Measurements from ENCODE around the gene TTBK2. TPM values are rescaled to one million over a fixed set of nuclear protein-coding genes. Genes with fewer than 3 reads are reported as not detected.
"Not testable (repeated sequence)": the region's sequence is repeated elsewhere in the genome, so short reads cannot be mapped to it uniquely, and the experiment has no call there.

The TTBK2 gene
- total RNA-seq, 3 donors from 2014 or later (not counting 1 experiment from before 2014, with no cell fraction given), result 17.5 to 25.9 (median 25.7) TPM

- no peaks in the 10 kb centered on the region for H3K36me3 Mint-ChIP-seq
- H3K9me3 ChIP-seq (ENCODE audit: control insufficient read depth, insufficient read depth, low read length), result no peaks in the 10 kb centered on the region
- H3K4me1 ChIP-seq (ENCODE audit: control insufficient read depth, insufficient read depth, low read length), result no peaks in the 10 kb centered on the region
- no peak overlapping the region for H3K27ac Mint-ChIP-seq
- 98% methylated on average over 4 of the region's 4 CpGs for WGBS (ENCODE audit: insufficient coverage)
- no peaks in the 10 kb centered on the region for H3K9me3 Mint-ChIP-seq
- H3K27me3 Mint-ChIP-seq (ENCODE audit: low read depth in 2 of 2), result no peaks in the 10 kb centered on the region
- H3K4me3 ChIP-seq (ENCODE audit: low read length), result no peak overlapping the region
- no peaks in the 10 kb centered on the region for H3K4me1 Mint-ChIP-seq
- H3K27ac ChIP-seq (ENCODE audit: low read length), result no peak overlapping the region
- intact Hi-C loops (cut with micrococcal nuclease), result no loop called here
- no peaks in the 10 kb centered on the region for H3K27me3 ChIP-seq (ENCODE audit: control insufficient read depth, insufficient read depth, low read length)
- no peak for ATAC-seq
- H3K4me3 Mint-ChIP-seq, result no peak overlapping the region
- peaks cover 6% of the 10 kb centered on the region for H3K36me3 ChIP-seq (ENCODE audit: control insufficient read depth, insufficient read depth, low read length)
- DNase-seq, result no peak
- TF ChIP-seq, protein P1, sequence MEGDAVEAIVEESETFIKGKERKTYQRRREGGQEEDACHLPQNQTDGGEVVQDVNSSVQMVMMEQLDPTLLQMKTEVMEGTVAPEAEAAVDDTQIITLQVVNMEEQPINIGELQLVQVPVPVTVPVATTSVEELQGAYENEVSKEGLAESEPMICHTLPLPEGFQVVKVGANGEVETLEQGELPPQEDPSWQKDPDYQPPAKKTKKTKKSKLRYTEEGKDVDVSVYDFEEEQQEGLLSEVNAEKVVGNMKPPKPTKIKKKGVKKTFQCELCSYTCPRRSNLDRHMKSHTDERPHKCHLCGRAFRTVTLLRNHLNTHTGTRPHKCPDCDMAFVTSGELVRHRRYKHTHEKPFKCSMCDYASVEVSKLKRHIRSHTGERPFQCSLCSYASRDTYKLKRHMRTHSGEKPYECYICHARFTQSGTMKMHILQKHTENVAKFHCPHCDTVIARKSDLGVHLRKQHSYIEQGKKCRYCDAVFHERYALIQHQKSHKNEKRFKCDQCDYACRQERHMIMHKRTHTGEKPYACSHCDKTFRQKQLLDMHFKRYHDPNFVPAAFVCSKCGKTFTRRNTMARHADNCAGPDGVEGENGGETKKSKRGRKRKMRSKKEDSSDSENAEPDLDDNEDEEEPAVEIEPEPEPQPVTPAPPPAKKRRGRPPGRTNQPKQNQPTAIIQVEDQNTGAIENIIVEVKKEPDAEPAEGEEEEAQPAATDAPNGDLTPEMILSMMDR (IDR thresholded peaks at IDR 0.05), result no peak
Observed at GRCh38 chr15:42782716-42783115, 137.9 kb downstream of the TTBK2 start.

DNA sequence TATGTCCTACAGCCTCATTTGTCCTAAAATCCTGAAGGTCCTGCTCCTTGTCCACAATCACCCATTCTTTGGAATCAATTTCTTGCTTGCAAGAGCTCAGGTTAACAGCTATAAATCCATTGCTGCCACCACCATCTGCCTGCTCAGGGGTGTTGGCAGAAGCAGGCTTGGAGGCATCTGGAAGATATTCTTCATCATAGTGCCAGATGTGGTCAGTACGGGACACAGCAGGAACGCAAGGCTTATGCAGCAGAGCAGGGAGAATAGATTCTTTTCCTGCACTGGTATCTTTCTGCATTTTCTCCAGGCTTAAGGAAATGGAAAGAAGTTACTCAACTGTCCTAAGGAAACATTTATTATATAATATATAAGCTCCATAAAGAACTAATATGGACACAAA is 145.2 kb downstream of the TTBK2 start:
- H3K4me1 Mint-ChIP-seq, result no peaks in the 10 kb centered on the region
- H3K36me3 ChIP-seq (ENCODE audit: control insufficient read depth, insufficient read depth, low read length), result peaks cover 11% of the 10 kb centered on the region
- H3K4me3 Mint-ChIP-seq, result no peak overlapping the region
- no peak overlapping the region for H3K27ac ChIP-seq (ENCODE audit: low read length)
- no peaks in the 10 kb centered on the region for H3K36me3 Mint-ChIP-seq
- TF ChIP-seq, protein P1 (IDR thresholded peaks at IDR 0.05), result no peak
- intact Hi-C loops (cut with micrococcal nuclease), result no loop called here
- no peak overlapping the region for H3K4me3 ChIP-seq (ENCODE audit: low read length)
- no peaks in the 10 kb centered on the region for H3K27me3 Mint-ChIP-seq (ENCODE audit: low read depth in 2 of 2)
- WGBS (ENCODE audit: insufficient coverage), result 100% methylated on average over 2 of the region's 2 CpGs
- no peak overlapping the region for H3K27ac Mint-ChIP-seq
- H3K4me1 ChIP-seq (ENCODE audit: control insufficient read depth, insufficient read depth, low read length), result no peaks in the 10 kb centered on the region
- no peaks in the 10 kb centered on the region for H3K27me3 ChIP-seq (ENCODE audit: control insufficient read depth, insufficient read depth, low read length)
- H3K9me3 Mint-ChIP-seq, result no peaks in the 10 kb centered on the region
- no peak for ATAC-seq
- no peak for DNase-seq
- H3K9me3 ChIP-seq (ENCODE audit: control insufficient read depth, insufficient read depth, low read length), result no peaks in the 10 kb centered on the region

GRCh38 chr15:42772901-42773300 is 147.7 kb downstream of the TTBK2 start:
- Mint-ChIP-seq H3K36me3 (no peaks in the 10 kb centered on the region), H3K4me3 (no peak overlapping the region), H3K27me3 (ENCODE audit: low read depth in 2 of 2) (no peaks in the 10 kb centered on the region), H3K4me1 (peaks cover 0 to 6% of the 10 kb centered on the region in 2 donors), H3K9me3 (no peaks in the 10 kb centered on the region), H3K27ac (no peak overlapping the region)
- no peak overlapping the region for H3K27ac ChIP-seq (ENCODE audit: low read length)
- H3K4me1 ChIP-seq (ENCODE audit: control insufficient read depth, insufficient read depth, low read length), result no peaks in the 10 kb centered on the region
- H3K36me3 ChIP-seq (ENCODE audit: control insufficient read depth, insufficient read depth, low read length), result peaks cover 11% of the 10 kb centered on the region
- no peaks in the 10 kb centered on the region for H3K27me3 ChIP-seq (ENCODE audit: control insufficient read depth, insufficient read depth, low read length)
- WGBS (ENCODE audit: insufficient coverage), result 98% methylated on average over 2 of the region's 2 CpGs
- H3K4me3 ChIP-seq (ENCODE audit: low read length), result no peak overlapping the region
- intact Hi-C loops (cut with micrococcal nuclease), result no loop called here
- TF ChIP-seq, protein P1 (IDR thresholded peaks at IDR 0.05), result no peak
- DNase-seq, result no peak
- no peak for ATAC-seq
- H3K9me3 ChIP-seq (ENCODE audit: control insufficient read depth, insufficient read depth, low read length), result no peaks in the 10 kb centered on the region

DNA sequence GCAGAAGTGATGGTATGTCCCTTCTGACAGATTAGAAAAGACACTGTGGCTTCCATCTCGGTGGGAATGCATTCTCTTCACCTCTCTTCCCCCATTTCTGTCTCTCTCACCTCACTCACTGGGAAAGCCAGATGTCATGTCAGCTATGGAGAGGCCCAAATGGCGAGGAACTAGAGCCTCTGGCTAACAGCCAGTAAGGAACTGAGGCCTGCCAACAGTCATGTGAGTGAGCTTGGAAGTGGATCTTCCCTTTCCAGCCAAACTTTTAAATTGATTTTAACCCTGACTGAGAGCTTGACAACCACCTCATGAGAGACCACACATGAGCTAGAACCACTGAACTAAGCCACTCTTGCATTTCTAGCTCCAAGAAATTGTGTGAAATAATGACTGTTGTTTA is 148.4 kb downstream of the TTBK2 start:
- peaks cover 11% of the 10 kb centered on the region for H3K36me3 ChIP-seq (ENCODE audit: control insufficient read depth, insufficient read depth, low read length)

GRCh38 chr15:42766109-42766508 is 154.5 kb downstream of the TTBK2 start:
- H3K4me1 ChIP-seq (ENCODE audit: control insufficient read depth, insufficient read depth, low read length); DNase-seq; H3K36me3 ChIP-seq (ENCODE audit: control insufficient read depth, insufficient read depth, low read length); H3K9me3 ChIP-seq (ENCODE audit: control insufficient read depth, insufficient read depth, low read length); H3K4me1 Mint-ChIP-seq; H3K4me3 ChIP-seq (ENCODE audit: low read length); H3K4me3 Mint-ChIP-seq; H3K27me3 Mint-ChIP-seq (ENCODE audit: low read depth in 2 of 2); ATAC-seq; H3K27me3 ChIP-seq (ENCODE audit: control insufficient read depth, insufficient read depth, low read length); intact Hi-C loops (cut with micrococcal nuclease); H3K27ac Mint-ChIP-seq; H3K27ac ChIP-seq (ENCODE audit: low read length): not testable (repeated sequence)
- WGBS (ENCODE audit: insufficient coverage), result 96% methylated on average over 2 of the region's 4 CpGs
- peaks cover 3 to 17% of the 10 kb centered on the region in 2 donors for H3K9me3 Mint-ChIP-seq
- H3K36me3 Mint-ChIP-seq, result peaks cover 30% of the 10 kb centered on the region

More for the DNA sequence above, 148.4 kb downstream of the TTBK2 start:
- H3K27ac ChIP-seq (ENCODE audit: low read length), result no peak overlapping the region
- TF ChIP-seq, protein P1 (IDR thresholded peaks at IDR 0.05), result no peak
- Mint-ChIP-seq H3K4me1 (peaks cover 3 to 6% of the 10 kb centered on the region in 2 donors), H3K36me3 (peaks cover 3% of the 10 kb centered on the region), H3K4me3 (no peak overlapping the region), H3K27ac (no peak overlapping the region), H3K27me3 (ENCODE audit: low read depth in 2 of 2) (no peaks in the 10 kb centered on the region), H3K9me3 (no peaks in the 10 kb centered on the region)
- H3K9me3 ChIP-seq (ENCODE audit: control insufficient read depth, insufficient read depth, low read length), result no peaks in the 10 kb centered on the region
- no peaks in the 10 kb centered on the region for H3K27me3 ChIP-seq (ENCODE audit: control insufficient read depth, insufficient read depth, low read length)
- no peak overlapping the region for H3K4me3 ChIP-seq (ENCODE audit: low read length)
- H3K4me1 ChIP-seq (ENCODE audit: control insufficient read depth, insufficient read depth, low read length), result no peaks in the 10 kb centered on the region
- 100% methylated on average over 2 of the region's 2 CpGs for WGBS (ENCODE audit: insufficient coverage)
- intact Hi-C loops (cut with micrococcal nuclease), result no loop called here
- DNase-seq (no peak), ATAC-seq (no peak)

Data from natural killer cell (primary cell).